K562 (cell line): Measurements from ENCODE around the gene EEF1AKMT4. TPM values are rescaled to one million over a fixed set of nuclear protein-coding genes. Genes with fewer than 3 reads are reported as not detected.

ENCODE experiments used
- ATAC-seq: fragments of 200-7000 bp; cut with Tn5 transposase; 3 replicates; pipeline ENCODE4 v1.9.1; 2020; ENCODE audit warnings: moderate library complexity
- BruUV-seq: library from RNA; stranded (reverse); fragments of 400-500 nt; replicated peaks from 2 replicates; lab custom pipeline; 2021; lab: Mats Ljungman, UMichigan
- CTCF ChIA-PET: fragments of 300-600 bp; formaldehyde crosslinking; extraction: SDS; loops from one replicate; lab custom pipeline; 2021; ENCODE audit warnings: low intra/inter-chr PET ratio; lab: Yijun Ruan, JAX
- POLR2A ChIA-PET: fragments of 300-600, 350-650 bp; sonication (Branson Sonifier 250); formaldehyde crosslinking; extraction: SDS; loops from one replicate; lab custom pipeline; 2021; ENCODE audit warnings: antibody characterized with exemption, inconsistent platforms; lab: Yijun Ruan, JAX
- DNase-seq, 4 experiments: peaks; one replicate each; pipeline versions ENCODE4 v3.0.0 to v3.0.0-alpha.2; 2011 to 2018; ENCODE audit warnings: low spot score in 3 of 4, mixed read lengths in 3 of 4; ENCODE audit errors: extremely low read depth in 1 of 4
- FAIRE-seq: peaks from 2 replicates; lab custom pipeline; 2011; peaks lifted over from hg19 to GRCh38; lab: Jason Lieb, UNC
- H2AFZ ChIP-seq: 2 replicates; pipeline ENCODE4 v1.6.0; 2011; ENCODE audit warnings: low read depth, low read length, control low read depth, inconsistent platforms
- H3K27ac ChIP-seq: fragments of 200-600 bp; 3 replicates; pipeline ENCODE4 v1.8.0; 2011; ENCODE audit warnings: low read depth, mild to moderate bottlenecking, control low read depth, inconsistent platforms, low read length, moderate library complexity, mixed read lengths; ENCODE audit errors: extremely low read depth
- H3K27me3 ChIP-seq, 2 experiments: fragments of 300-600 bp in 1 of 2; 2 replicates in 1 of 2; 3 replicates in 1 of 2; pipeline versions ENCODE4 v1.6.0 to v1.8.0; 2011; ENCODE audit warnings: inconsistent platforms in 2 of 2, low read length in 2 of 2, mild to moderate bottlenecking in 1 of 2, mixed read lengths in 1 of 2, moderate library complexity in 1 of 2; ENCODE audit not compliant: control insufficient read depth in 2 of 2, insufficient read depth in 2 of 2
- H3K36me3 ChIP-seq: fragments of 300-600 bp; 3 replicates; pipeline ENCODE4 v1.8.0; 2011; ENCODE audit warnings: mild to moderate bottlenecking, low read length, inconsistent platforms; ENCODE audit not compliant: control insufficient read depth, insufficient read depth
- H3K4me1 ChIP-seq, 2 experiments: fragments of 200-600 bp in 1 of 2; replicated peaks in 1 of 2; 2 replicates in 1 of 2; 3 replicates in 1 of 2; pipeline versions ENCODE4 v1.5.1 to v1.8.0; 2011; ENCODE audit warnings: inconsistent platforms in 2 of 2, low read length in 2 of 2, mild to moderate bottlenecking in 1 of 2, mixed read lengths in 1 of 2, moderate library complexity in 1 of 2; ENCODE audit not compliant: control insufficient read depth in 2 of 2, insufficient read depth in 2 of 2
- H3K4me2 ChIP-seq: 2 replicates; pipeline ENCODE4 v1.6.1; 2011; ENCODE audit warnings: low read length, control low read depth, inconsistent platforms, mixed read lengths; ENCODE audit not compliant: insufficient read depth
- H3K4me3 ChIP-seq: fragments of 200-600 bp; sonication (generic), shearing (Covaris generic); 2 replicates; pipeline ENCODE4 v1.5.1; 2016; ENCODE audit warnings: control low read depth, inconsistent platforms
- H3K79me2 ChIP-seq: fragments of 200-600 bp; 3 replicates; pipeline ENCODE4 v1.8.0; 2011; ENCODE audit warnings: low read length, inconsistent platforms; ENCODE audit not compliant: control insufficient read depth, insufficient read depth
- H3K9ac ChIP-seq, 2 experiments: 2 replicates each; pipeline versions ENCODE4 v1.6.0 to v1.6.1; 2011; ENCODE audit warnings: low read depth in 2 of 2, low read length in 2 of 2, control low read depth in 1 of 2, inconsistent platforms in 1 of 2, mild to moderate bottlenecking in 1 of 2, mixed read lengths in 1 of 2; ENCODE audit not compliant: insufficient read depth in 1 of 2
- H3K9me1 ChIP-seq: one replicate; pipeline ENCODE4 v1.6.0; 2011; ENCODE audit warnings: inconsistent platforms, mild to moderate bottlenecking, low read length, moderate library complexity; ENCODE audit not compliant: control insufficient read depth, insufficient read depth
- H3K9me3 ChIP-seq: replicated peaks from 2 replicates; pipeline ENCODE4 v1.5.1; 2011; ENCODE audit warnings: low read depth, low read length, inconsistent platforms; ENCODE audit not compliant: control insufficient read depth, insufficient read depth
- H4K20me1 ChIP-seq: replicated peaks from 2 replicates; pipeline ENCODE4 v1.6.1; 2011; ENCODE audit warnings: low read length, inconsistent platforms, mixed read lengths; ENCODE audit not compliant: control insufficient read depth, insufficient read depth
- FOXA1 ChIP-seq: fragments of 450-650 bp; IDR thresholded peaks from 2 replicates; pipeline ENCODE4 v1.6.1; 2016; ENCODE audit warnings: mild to moderate bottlenecking, borderline replicate concordance
- MYC ChIP-seq, 2 experiments: fragments of 250-450 bp in 1 of 2; sonication (Bioruptor Pico) in 1 of 2; IDR thresholded peaks; 2 replicates each; pipeline versions ENCODE4 v1.5.1 to v1.6.1; 2012 to 2021; ENCODE audit warnings: low read depth in 2 of 2, borderline replicate concordance in 1 of 2, improper control_type of control experiment in 1 of 2, low read length in 1 of 2, mild to moderate bottlenecking in 1 of 2, moderate library complexity in 1 of 2
- POLR2G ChIP-seq: fragments of 200-400 bp; formaldehyde crosslinking; IDR thresholded peaks from 2 replicates; pipeline ENCODE4 v1.6.1; 2017; ENCODE audit warnings: low read depth, mild to moderate bottlenecking, antibody characterized with exemption, low read length, moderate library complexity
- ZKSCAN8 ChIP-seq: fragments of 200-800 bp; sonication (Bioruptor generic); IDR thresholded peaks from 2 replicates; pipeline ENCODE4 v1.6.1; 2016; ENCODE audit warnings: missing genetic modification characterization, missing compliant biosample characterization
- ZNF121 ChIP-seq: sonication (generic); formaldehyde crosslinking; conservative IDR thresholded peaks from 2 replicates; pipeline ENCODE4 v1.8.0; 2022; ENCODE audit warnings: missing genetic modification reagents
- ZNF384 ChIP-seq: IDR thresholded peaks from 2 replicates; pipeline ENCODE4 v1.6.1; 2012; ENCODE audit warnings: low read depth, low read length, improper control_type of control experiment
- WGBS: fragments of 100-300 bp; shearing (Covaris generic); methylation state at CpG from one replicate; pipeline ENCODE4 v1.1.6; 2016; ENCODE audit warnings: low coverage, mixed read lengths; ENCODE audit not compliant: insufficient coverage; ENCODE audit errors: missing lambda C conversion rate; 5-methylcytosine and 5-hydroxymethylcytosine counted together
- in situ Hi-C: fragments of 300-500 bp; cut with MboI; formaldehyde crosslinking; loops from 4 replicates; pipeline ENCODE4 v1.15.0; 2018; ENCODE audit warnings: inconsistent platforms, mixed read lengths
- intact Hi-C: fragments of 100-400 bp; cut with micrococcal nuclease; formaldehyde crosslinking; loops from 2 replicates; pipeline ENCODE4 v1.14.2; 2022
- polyA plus RNA-seq, 8 experiments: library from polyadenylated mRNA; depleted of rRNA in 4 of 8; stranded (reverse) in 5 of 8; unstranded in 3 of 8; fragments of >200 nt; fragmentation: Nextera tagmentation in 2 of 8; fragmentation: Illumina TruSeq in 1 of 8; extraction: Ambion mirVana in 2 of 8; extraction: Trizol in 1 of 8; gene quantifications; 2 replicates each; pipeline versions ENCODE4 v1.2.1 to v1.2.3, GENCODE V29; 2011 to 2014; ENCODE audit warnings: inconsistent platforms in 1 of 8, missing spikeins in 1 of 8
- total RNA-seq, 7 experiments: library from RNA; depleted of rRNA in 6 of 7; stranded (reverse); fragments of >200 nt in 6 of 7; fragmentation: Illumina TruSeq in 2 of 7; extraction: Trizol in 2 of 7; gene quantifications; 2 replicates each; pipeline versions ENCODE4 v1.2.1 to v1.2.3, GENCODE V29; 2011 to 2021; ENCODE audit warnings: low replicate concordance in 1 of 7
- TF ChIP-seq, protein P1 (sequence below): sonication (generic); IDR thresholded peaks from 2 replicates; pipeline ENCODE4 v1.6.1; 2016
- TF ChIP-seq, protein P2 (sequence below): sonication (generic); formaldehyde crosslinking; IDR thresholded peaks from 2 replicates; pipeline ENCODE4 v1.8.0; 2023; ENCODE audit warnings: mild to moderate bottlenecking, missing genetic modification reagents

Gene EEF1AKMT4
- total and polyA plus RNA-seq, 9 of the 15 experiments (the other 6 are each of a cell fraction or from before 2014, with no cell fraction given) = 10.3 to 49.4 (median 18.9) TPM

DNA sequence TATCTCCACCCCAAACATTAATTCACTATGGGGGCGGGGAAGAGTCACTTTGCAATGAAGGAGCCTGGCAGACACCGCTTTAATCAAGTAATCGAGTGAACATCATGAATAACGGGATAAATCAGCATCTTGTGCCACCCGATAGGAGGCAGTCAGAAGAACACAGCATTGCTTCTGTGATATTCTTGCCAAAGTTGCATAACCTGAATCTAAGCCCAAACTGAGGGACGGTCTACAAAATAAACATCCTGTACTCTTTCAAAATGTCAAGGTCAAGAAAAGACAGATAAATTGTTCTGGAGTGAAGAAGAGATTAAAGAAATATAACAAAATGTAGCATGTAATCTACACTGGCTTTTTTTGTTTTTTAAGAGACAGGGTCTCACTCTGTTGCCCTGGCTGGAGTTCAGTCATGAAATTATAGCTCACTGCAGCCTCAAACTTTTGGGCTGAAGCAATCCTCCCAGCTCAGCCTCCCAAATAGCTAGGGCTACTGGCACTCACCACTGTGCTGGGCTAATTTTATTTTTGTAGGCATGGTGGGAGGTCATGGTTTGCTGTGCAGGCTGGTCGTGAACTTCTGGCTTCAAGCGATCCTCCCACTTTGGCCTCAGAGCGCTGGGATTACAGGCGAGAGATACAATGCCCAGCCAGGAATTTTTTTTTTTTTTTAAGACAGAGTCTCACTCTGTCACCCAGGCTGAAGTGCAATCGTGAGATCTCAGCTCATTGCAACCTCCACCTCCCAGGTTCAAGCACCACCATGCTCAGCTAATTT lies 40.1 kb upstream of the EEF1AKMT4 start:
- no peak overlapping the region for H3K27ac ChIP-seq
- H3K4me1 ChIP-seq = no peaks in the 10 kb centered on the region; a peak in 1 of 5 replicates
- WGBS = 5% methylated on average over 11 of the region's 11 CpGs
- H3K79me2 ChIP-seq = no peaks in the 10 kb centered on the region
- in situ Hi-C loops = no loop called here
- POLR2A ChIA-PET = interaction anchor here (0.9 to 1.7 kb wide), 4 partner anchors 10 to 37 kb away, joined by 3 to 5 read pairs (median 4); partner anchors contain the start of gene ABCF3
- H3K4me2 ChIP-seq = no peak overlapping the region
- ATAC-seq = no peak
- no peaks in the 10 kb centered on the region for H3K9me1 ChIP-seq
- no peak overlapping the region for H3K9ac ChIP-seq
- TF ChIP-seq MYC (IDR thresholded peaks at IDR 0.05; ENCODE audit: low read depth, low read length) (no peak), MYC (CRISPR knock-in tag; IDR thresholded peaks at IDR 0.05; ENCODE audit: borderline replicate concordance, low read depth) (no peak), FOXA1 (no peak), ZNF121 (CRISPR knock-in tag) (peak; percentile 18; the same call in 1 of the 2 replicates), ZNF384 (no peak), POLR2G (no peak), ZKSCAN8 (CRISPR knock-in tag) (no peak)
- TF ChIP-seq, protein P1, sequence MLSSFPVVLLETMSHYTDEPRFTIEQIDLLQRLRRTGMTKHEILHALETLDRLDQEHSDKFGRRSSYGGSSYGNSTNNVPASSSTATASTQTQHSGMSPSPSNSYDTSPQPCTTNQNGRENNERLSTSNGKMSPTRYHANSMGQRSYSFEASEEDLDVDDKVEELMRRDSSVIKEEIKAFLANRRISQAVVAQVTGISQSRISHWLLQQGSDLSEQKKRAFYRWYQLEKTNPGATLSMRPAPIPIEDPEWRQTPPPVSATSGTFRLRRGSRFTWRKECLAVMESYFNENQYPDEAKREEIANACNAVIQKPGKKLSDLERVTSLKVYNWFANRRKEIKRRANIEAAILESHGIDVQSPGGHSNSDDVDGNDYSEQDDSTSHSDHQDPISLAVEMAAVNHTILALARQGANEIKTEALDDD = no peak
- TF ChIP-seq, protein P2, sequence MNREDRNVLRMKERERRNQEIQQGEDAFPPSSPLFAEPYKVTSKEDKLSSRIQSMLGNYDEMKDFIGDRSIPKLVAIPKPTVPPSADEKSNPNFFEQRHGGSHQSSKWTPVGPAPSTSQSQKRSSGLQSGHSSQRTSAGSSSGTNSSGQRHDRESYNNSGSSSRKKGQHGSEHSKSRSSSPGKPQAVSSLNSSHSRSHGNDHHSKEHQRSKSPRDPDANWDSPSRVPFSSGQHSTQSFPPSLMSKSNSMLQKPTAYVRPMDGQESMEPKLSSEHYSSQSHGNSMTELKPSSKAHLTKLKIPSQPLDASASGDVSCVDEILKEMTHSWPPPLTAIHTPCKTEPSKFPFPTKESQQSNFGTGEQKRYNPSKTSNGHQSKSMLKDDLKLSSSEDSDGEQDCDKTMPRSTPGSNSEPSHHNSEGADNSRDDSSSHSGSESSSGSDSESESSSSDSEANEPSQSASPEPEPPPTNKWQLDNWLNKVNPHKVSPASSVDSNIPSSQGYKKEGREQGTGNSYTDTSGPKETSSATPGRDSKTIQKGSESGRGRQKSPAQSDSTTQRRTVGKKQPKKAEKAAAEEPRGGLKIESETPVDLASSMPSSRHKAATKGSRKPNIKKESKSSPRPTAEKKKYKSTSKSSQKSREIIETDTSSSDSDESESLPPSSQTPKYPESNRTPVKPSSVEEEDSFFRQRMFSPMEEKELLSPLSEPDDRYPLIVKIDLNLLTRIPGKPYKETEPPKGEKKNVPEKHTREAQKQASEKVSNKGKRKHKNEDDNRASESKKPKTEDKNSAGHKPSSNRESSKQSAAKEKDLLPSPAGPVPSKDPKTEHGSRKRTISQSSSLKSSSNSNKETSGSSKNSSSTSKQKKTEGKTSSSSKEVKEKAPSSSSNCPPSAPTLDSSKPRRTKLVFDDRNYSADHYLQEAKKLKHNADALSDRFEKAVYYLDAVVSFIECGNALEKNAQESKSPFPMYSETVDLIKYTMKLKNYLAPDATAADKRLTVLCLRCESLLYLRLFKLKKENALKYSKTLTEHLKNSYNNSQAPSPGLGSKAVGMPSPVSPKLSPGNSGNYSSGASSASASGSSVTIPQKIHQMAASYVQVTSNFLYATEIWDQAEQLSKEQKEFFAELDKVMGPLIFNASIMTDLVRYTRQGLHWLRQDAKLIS (CRISPR knock-in tag) = no peak
- TF ChIP-seq, all 486 proteins: peak for 1
- intact Hi-C loops = no loop called here
- DNase-seq (no peak), FAIRE-seq (peak; percentile 72)
- no peak overlapping the region for H2AFZ ChIP-seq
- BruUV-seq = no TSS peak
- no peaks in the 10 kb centered on the region for H3K36me3 ChIP-seq
- no peak overlapping the region for H3K4me3 ChIP-seq
- H3K9me3 ChIP-seq = no peaks in the 10 kb centered on the region
- peaks cover 29 to 42% of the 10 kb centered on the region in 2 experiments; a peak in 4 of 5 replicates for H3K27me3 ChIP-seq
- CTCF ChIA-PET = no interaction called here
- no peaks in the 10 kb centered on the region for H4K20me1 ChIP-seq
